Epidermal melanocyte (primary cell): ENCODE results near the gene FCRLA.
"Not testable (repeated sequence)": the region's sequence is repeated elsewhere in the genome, so short reads cannot be mapped to it uniquely, and the experiment has no call there.

Experiments
- DNase-seq: peaks from one replicate; pipeline ENCODE4 v3.0.0; 2011; ENCODE audit warnings: low spot score; ENCODE audit not compliant: insufficient read length

Gene FCRLA

GRCh38 chr1:161705537-161705936 is 1.5 kb upstream of the FCRLA start:
- no peak for DNase-seq

- no peak for DNase-seq
Measured at GRCh38 chr1:161706113-161706481, 932 bp upstream of the FCRLA start.

GRCh38 chr1:161707503-161707902 is 474 bp downstream of the FCRLA start:
- no peak for DNase-seq

- DNase-seq, result no peak
Measured at GRCh38 chr1:161709373-161709772, 2.3 kb downstream of the FCRLA start.

GRCh38 chr1:161710560-161710959 is 3.5 kb downstream of the FCRLA start:
- DNase-seq, result no peak

GRCh38 chr1:161718559-161719324 is 11.7 kb downstream of the FCRLA start:
- DNase-seq, result no peak

- DNase-seq, result no peak
Measured at GRCh38 chr1:161719325-161719611, 12.2 kb downstream of the FCRLA start.

GRCh38 chr1:161720422-161720821 is 13.4 kb downstream of the FCRLA start:
- no peak for DNase-seq

GRCh38 chr1:161720956-161721737 is 14.1 kb downstream of the FCRLA start, which contains the start of gene FCRLB:
TSS of gene FCRLB (plus strand) at chr1:161721544. CDS start at chr1:161722673, 1,129 bp downstream.
- no peak for DNase-seq

GRCh38 chr1:161721738-161722343 is 14.8 kb downstream of the FCRLA start:
- no peak for DNase-seq

- no peak for DNase-seq
Measured at GRCh38 chr1:161722406-161722805, 15.4 kb downstream of the FCRLA start.

GRCh38 chr1:161723459-161724141 is 16.6 kb downstream of the FCRLA start:
- DNase-seq, result no peak

- not testable (repeated sequence) for DNase-seq
Measured at GRCh38 chr1:161725258-161725907, 18.4 kb downstream of the FCRLA start.

GRCh38 chr1:161725908-161726472 is 19.0 kb downstream of the FCRLA start:
- DNase-seq, result no peak

- peak; percentile 42 for DNase-seq
Measured at GRCh38 chr1:161726473-161727255, 19.6 kb downstream of the FCRLA start.

GRCh38 chr1:161727256-161727924 is 20.4 kb downstream of the FCRLA start:
- DNase-seq, result no peak

- DNase-seq, result no peak
Measured at GRCh38 chr1:161728376-161729226, 21.6 kb downstream of the FCRLA start.

- DNase-seq, result no peak
Measured at GRCh38 chr1:161730050-161730564, 23.1 kb downstream of the FCRLA start.
